HEK293T (cell line): ENCODE measurements around the gene RBFOX2.

Experiments
- CTCF ChIA-PET: fragments of 350-600 bp; formaldehyde crosslinking; extraction: SDS; loops from one replicate; lab custom pipeline; 2021; ENCODE audit warnings: antibody characterized with exemption, inconsistent platforms; lab: Yijun Ruan, JAX
- POLR2A ChIA-PET: fragments of 350-600 bp; formaldehyde crosslinking; extraction: SDS; loops from one replicate; lab custom pipeline; 2020; ENCODE audit warnings: antibody characterized with exemption, inconsistent platforms; lab: Yijun Ruan, JAX
- DNase-seq: peaks from one replicate; pipeline ENCODE4 v3.0.0; 2012; ENCODE audit warnings: mixed read lengths; ENCODE audit errors: extremely low spot score
- ARNT ChIP-seq: fragments of 450-650 bp; IDR thresholded peaks from 2 replicates; pipeline ENCODE4 v1.6.1; 2017; ENCODE audit warnings: mild to moderate bottlenecking
- BHLHE40 ChIP-seq: fragments of 450-650 bp; IDR thresholded peaks from 2 replicates; pipeline ENCODE4 v1.6.1; 2016; ENCODE audit warnings: mild to moderate bottlenecking, moderate library complexity, borderline replicate concordance
- CTBP1 ChIP-seq: fragments of 450-650 bp; IDR thresholded peaks from 2 replicates; pipeline ENCODE4 v1.6.1; 2016; ENCODE audit warnings: borderline replicate concordance
- ELF4 ChIP-seq: fragments of 450-650 bp; IDR thresholded peaks from 2 replicates; pipeline ENCODE4 v1.6.1; 2017; ENCODE audit warnings: antibody characterized with exemption
- FOXA1 ChIP-seq: fragments of 450-650 bp; IDR thresholded peaks from 2 replicates; pipeline ENCODE4 v1.6.1; 2016; ENCODE audit warnings: mild to moderate bottlenecking
- FOXK2 ChIP-seq: fragments of 450-650 bp; IDR thresholded peaks from 2 replicates; pipeline ENCODE4 v1.6.1; 2016; ENCODE audit warnings: mild to moderate bottlenecking
- FOXM1 ChIP-seq: fragments of 450-650 bp; IDR thresholded peaks from 2 replicates; pipeline ENCODE4 v1.6.1; 2017; ENCODE audit warnings: mild to moderate bottlenecking, borderline replicate concordance
- L3MBTL2 ChIP-seq: fragments of 450-650 bp; conservative IDR thresholded peaks from 2 replicates; pipeline ENCODE4 v1.6.1; 2016; ENCODE audit warnings: mild to moderate bottlenecking
- LEF1 ChIP-seq: fragments of 450-650 bp; IDR thresholded peaks from 2 replicates; pipeline ENCODE4 v1.6.1; 2017; ENCODE audit warnings: mild to moderate bottlenecking, borderline replicate concordance
- NFRKB ChIP-seq: fragments of 450-650 bp; IDR thresholded peaks from 2 replicates; pipeline ENCODE4 v1.6.1; 2016; ENCODE audit warnings: mild to moderate bottlenecking, moderate library complexity
- PKNOX1 ChIP-seq: fragments of 450-650 bp; IDR thresholded peaks from 2 replicates; pipeline ENCODE4 v1.6.1; 2016
- SP1 ChIP-seq: fragments of 450-650 bp; IDR thresholded peaks from 2 replicates; pipeline ENCODE4 v1.6.1; 2017
- SUZ12 ChIP-seq: fragments of 450-650 bp; IDR thresholded peaks from 2 replicates; pipeline ENCODE4 v1.6.1; 2016; ENCODE audit warnings: mild to moderate bottlenecking
- TARDBP ChIP-seq: fragments of 450-650 bp; IDR thresholded peaks from 2 replicates; pipeline ENCODE4 v1.6.1; 2016
- ZNF384 ChIP-seq: fragments of 450-650 bp; IDR thresholded peaks from 2 replicates; pipeline ENCODE4 v1.6.1; 2016

Gene RBFOX2

GRCh38 chr22:36016684-36017083 lies 11.9 kb downstream of the RBFOX2 start:
- POLR2A ChIA-PET, result interaction anchor here (2.0 kb wide), 1 partner anchor 9 kb away, joined by 5 read pairs; no protein-coding TSS in a partner anchor
- peak; percentile 12; the same call in 1 of the 2 replicates for TF ChIP-seq PKNOX1
- TF ChIP-seq FOXA1, result no peak
- CTCF ChIA-PET, result interaction anchor here (0.6 to 2.0 kb wide), 3 partner anchors 19 to 49 kb away, joined by 3 to 10 read pairs (median 5); no protein-coding TSS in a partner anchor
- no peak for DNase-seq

- POLR2A ChIA-PET, result interaction anchor here (1.3 to 2.0 kb wide), 3 partner anchors 10 to 50 kb away, joined by 5 to 10 read pairs (median 6); partner anchors contain the start of gene RBFOX2
- CTCF ChIA-PET, result interaction anchor here (0.6 to 2.0 kb wide), 4 partner anchors 13 to 85 kb away, joined by 3 to 10 read pairs (median 4); no protein-coding TSS in a partner anchor
- DNase-seq, result no peak
- TF ChIP-seq FOXM1, result no peak
- no peak for TF ChIP-seq ELF4
- TF ChIP-seq PKNOX1, result no peak
These were observed 12.7 kb downstream of the RBFOX2 start for GRCh38 chr22:36015811-36016529.

- POLR2A ChIA-PET, result interaction anchor here (1.3 to 1.7 kb wide), 2 partner anchors 14 to 50 kb away, joined by 6 to 10 read pairs; partner anchors contain the start of gene RBFOX2
- DNase-seq, result no peak
- no peak for TF ChIP-seq CTBP1
- no peak for TF ChIP-seq ZNF384
- TF ChIP-seq FOXK2, result no peak
- no peak for TF ChIP-seq SUZ12
- TF ChIP-seq BHLHE40, result no peak
- no peak for TF ChIP-seq TARDBP
- TF ChIP-seq LEF1, result no peak
- no peak for TF ChIP-seq FOXA1
- no peak for TF ChIP-seq PKNOX1
- no peak for TF ChIP-seq SP1
- TF ChIP-seq FOXM1, result no peak
- no peak for TF ChIP-seq ARNT
- TF ChIP-seq ELF4, result no peak
- no peak for TF ChIP-seq NFRKB
- TF ChIP-seq L3MBTL2, result no peak
- CTCF ChIA-PET, result interaction anchor here (0.5 to 2.0 kb wide), 6 partner anchors 12 to 478 kb away, joined by 3 to 10 read pairs (median 4); no protein-coding TSS in a partner anchor
These were observed 13.3 kb downstream of the RBFOX2 start for GRCh38 chr22:36015155-36015810.

- no peak for DNase-seq
- ChIA-PET POLR2A (interaction anchor here (1.7 kb wide), 1 partner anchor 51 kb away, joined by 6 read pairs; no protein-coding TSS in a partner anchor), CTCF (interaction anchor here (0.5 to 2.0 kb wide), 5 partner anchors 12 to 478 kb away, joined by 3 to 10 read pairs (median 3); no protein-coding TSS in a partner anchor)
- TF ChIP-seq FOXA1, result no peak
- TF ChIP-seq ARNT, result no peak
- TF ChIP-seq ZNF384, result no peak
- TF ChIP-seq BHLHE40, result no peak
- no peak for TF ChIP-seq SP1
- TF ChIP-seq FOXM1, result no peak
- TF ChIP-seq SUZ12, result no peak
- TF ChIP-seq ELF4, result no peak
These were observed 14.0 kb downstream of the RBFOX2 start for GRCh38 chr22:36014546-36015074.

GRCh38 chr22:36012332-36012731 lies 16.3 kb downstream of the RBFOX2 start:
- POLR2A ChIA-PET, result interaction anchor here (0.8 to 1.5 kb wide), 2 partner anchors 14 to 53 kb away, joined by 3 to 6 read pairs; no protein-coding TSS in a partner anchor
- CTCF ChIA-PET, result no interaction called here
- no peak for DNase-seq
- TF ChIP-seq L3MBTL2 (no peak), ELF4 (no peak), BHLHE40 (no peak), PKNOX1 (no peak), FOXA1 (no peak), ZNF384 (no peak), LEF1 (no peak), SUZ12 (no peak), ARNT (no peak), FOXK2 (no peak)
